Measurements from ENCODE around the gene SLAMF6. TPM values are rescaled to one million over a fixed set of nuclear protein-coding genes. Genes with fewer than 3 reads are reported as not detected.

The SLAMF6 gene
- total and polyA plus RNA-seq, 2 donors (not counting 1 experiment from before 2014, with no cell fraction given) = not detected

- no peak overlapping the region for H3K4me2 ChIP-seq (ENCODE audit: extremely low read depth, insufficient read depth, low read length)
- no peaks in the 10 kb centered on the region for H3K36me3 ChIP-seq (ENCODE audit: control insufficient read depth, insufficient read depth, low read length)
- H3K27ac ChIP-seq (ENCODE audit: insufficient read depth, low read length) = no peak overlapping the region
- H3K79me2 ChIP-seq (ENCODE audit: control insufficient read depth, insufficient read depth, low read length) = no peaks in the 10 kb centered on the region
- TF ChIP-seq CTCF (conservative IDR thresholded peaks at IDR 0.05 in 1 of 2, IDR thresholded peaks at IDR 0.05 in 1 of 2; ENCODE audit: low read depth in 1 of 2, low read length in 2 of 2) = no peak
- no peak for TF ChIP-seq EZH2 (IDR thresholded peaks at IDR 0.05; ENCODE audit: low read length, missing control alignments)
- no peaks in the 10 kb centered on the region for H3K9me3 ChIP-seq (ENCODE audit: control insufficient read depth, insufficient read depth, low read depth, low read length)
- H4K20me1 ChIP-seq (ENCODE audit: control insufficient read depth, extremely low read depth, insufficient read depth, low read length) = no peaks in the 10 kb centered on the region
- no peak overlapping the region for H3K9ac ChIP-seq (ENCODE audit: insufficient read depth, low read length)
- H2AFZ ChIP-seq (ENCODE audit: low read length) = no peak overlapping the region
- no peaks in the 10 kb centered on the region for H3K27me3 ChIP-seq (ENCODE audit: control insufficient read depth, insufficient read depth, low read length)
- no peak for DNase-seq (ENCODE audit: low read depth in 2 of 2)
- H3K4me3 ChIP-seq (replicated peaks in 1 of 4; ENCODE audit: control extremely low read depth in 1 of 4, insufficient read depth in 1 of 4, low read depth in 3 of 4, low read length in 4 of 4) = no peak overlapping the region
- no peaks in the 10 kb centered on the region for H3K4me1 ChIP-seq (ENCODE audit: control insufficient read depth, extremely low read depth, insufficient read depth, low read length)
These were observed 71.2 kb downstream of the SLAMF6 start for GRCh38 chr1:160451859-160452232.

- Histone ChIP-seq H3K9ac (ENCODE audit: insufficient read depth, low read length) (no peak overlapping the region), H3K4me1 (ENCODE audit: control insufficient read depth, extremely low read depth, insufficient read depth, low read length) (no peaks in the 10 kb centered on the region), H3K36me3 (ENCODE audit: control insufficient read depth, insufficient read depth, low read length) (no peaks in the 10 kb centered on the region), H3K27me3 (ENCODE audit: control insufficient read depth, insufficient read depth, low read length) (no peaks in the 10 kb centered on the region), H3K4me3 (replicated peaks in 1 of 4; ENCODE audit: control extremely low read depth in 1 of 4, insufficient read depth in 1 of 4, low read depth in 3 of 4, low read length in 4 of 4) (no peak overlapping the region), H3K79me2 (ENCODE audit: control insufficient read depth, insufficient read depth, low read length) (no peaks in the 10 kb centered on the region), H3K27ac (ENCODE audit: insufficient read depth, low read length) (no peak overlapping the region), H3K4me2 (ENCODE audit: extremely low read depth, insufficient read depth, low read length) (no peak overlapping the region), H3K9me3 (ENCODE audit: control insufficient read depth, insufficient read depth, low read depth, low read length) (no peaks in the 10 kb centered on the region), H2AFZ (ENCODE audit: low read length) (no peak overlapping the region), H4K20me1 (ENCODE audit: control insufficient read depth, extremely low read depth, insufficient read depth, low read length) (no peaks in the 10 kb centered on the region)
- TF ChIP-seq EZH2 (IDR thresholded peaks at IDR 0.05; ENCODE audit: low read length, missing control alignments) = no peak
- DNase-seq (ENCODE audit: low read depth in 2 of 2) = no peak
These were observed 71.8 kb downstream of the SLAMF6 start for GRCh38 chr1:160451119-160451858.

- TF ChIP-seq EZH2 (IDR thresholded peaks at IDR 0.05; ENCODE audit: low read length, missing control alignments) (no peak), CTCF (conservative IDR thresholded peaks at IDR 0.05 in 1 of 2, IDR thresholded peaks at IDR 0.05 in 1 of 2; ENCODE audit: low read depth in 1 of 2, low read length in 2 of 2) (no peak)
- H3K27me3 ChIP-seq (ENCODE audit: control insufficient read depth, insufficient read depth, low read length) = no peaks in the 10 kb centered on the region
- H3K9ac ChIP-seq (ENCODE audit: insufficient read depth, low read length) = no peak overlapping the region
- no peaks in the 10 kb centered on the region for H3K9me3 ChIP-seq (ENCODE audit: control insufficient read depth, insufficient read depth, low read depth, low read length)
- H2AFZ ChIP-seq (ENCODE audit: low read length) = no peak overlapping the region
- no peaks in the 10 kb centered on the region for H4K20me1 ChIP-seq (ENCODE audit: control insufficient read depth, extremely low read depth, insufficient read depth, low read length)
- DNase-seq (ENCODE audit: low read depth in 2 of 2) = no peak
- no peak overlapping the region for H3K4me2 ChIP-seq (ENCODE audit: extremely low read depth, insufficient read depth, low read length)
- H3K4me1 ChIP-seq (ENCODE audit: control insufficient read depth, extremely low read depth, insufficient read depth, low read length) = no peaks in the 10 kb centered on the region
- H3K27ac ChIP-seq (ENCODE audit: insufficient read depth, low read length) = no peak overlapping the region
- H3K79me2 ChIP-seq (ENCODE audit: control insufficient read depth, insufficient read depth, low read length) = no peaks in the 10 kb centered on the region
- no peaks in the 10 kb centered on the region for H3K36me3 ChIP-seq (ENCODE audit: control insufficient read depth, insufficient read depth, low read length)
- no peak overlapping the region for H3K4me3 ChIP-seq (replicated peaks in 1 of 4; ENCODE audit: control extremely low read depth in 1 of 4, insufficient read depth in 1 of 4, low read depth in 3 of 4, low read length in 4 of 4)
These were observed 73.6 kb downstream of the SLAMF6 start for GRCh38 chr1:160449494-160449893.
